AML-193 (cell line): Measurements from ENCODE around the gene PACSIN3.
"Not testable (repeated sequence)": the region's sequence is repeated elsewhere in the genome, so short reads cannot be mapped to it uniquely, and the experiment has no call there.

Experiments
- DNase-seq, 2 experiments: peaks; one replicate each; lab custom pipeline; 2025; lab: John Stamatoyannopoulos, UW

The PACSIN3 gene

DNA sequence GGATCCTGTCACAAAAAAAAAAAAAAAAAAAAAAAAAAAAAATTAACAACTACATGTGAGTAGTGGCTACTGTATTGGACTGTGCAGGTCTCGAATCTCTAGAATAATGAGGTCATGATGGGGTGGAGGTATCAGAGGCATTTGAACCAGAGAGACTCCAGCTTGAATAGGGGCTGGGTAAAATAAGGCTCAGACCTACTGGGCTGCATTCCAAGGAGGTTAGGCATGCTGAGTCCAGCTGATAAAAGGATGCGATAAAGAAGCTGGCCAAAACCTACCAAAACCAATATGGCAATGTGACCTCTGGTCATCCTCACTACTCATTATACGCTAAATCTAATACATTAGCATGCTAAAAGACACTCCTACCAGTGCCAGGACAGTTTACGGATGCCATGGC is 5.9 kb upstream of the PACSIN3 start:
- no peak for DNase-seq

DNA sequence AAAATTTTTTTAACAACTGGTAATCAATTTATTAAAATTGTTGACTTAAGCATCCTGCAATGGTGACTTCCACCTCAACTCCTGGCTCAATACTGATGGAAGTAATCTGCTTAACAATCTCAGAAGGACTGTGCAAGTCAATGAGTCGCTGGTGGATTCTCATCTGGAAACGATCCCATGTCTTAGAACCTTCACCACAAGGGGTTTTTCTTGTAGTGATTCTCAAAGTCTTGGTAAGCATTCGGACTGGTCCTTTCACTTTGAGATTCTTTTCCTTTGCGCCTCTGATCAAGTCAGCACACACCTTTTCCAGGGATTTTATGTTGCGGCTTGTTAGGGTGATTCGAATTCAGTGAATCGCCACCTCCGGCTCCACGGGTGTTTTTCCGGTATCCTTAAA is 4.9 kb upstream of the PACSIN3 start:
- not testable (repeated sequence) for DNase-seq

DNA sequence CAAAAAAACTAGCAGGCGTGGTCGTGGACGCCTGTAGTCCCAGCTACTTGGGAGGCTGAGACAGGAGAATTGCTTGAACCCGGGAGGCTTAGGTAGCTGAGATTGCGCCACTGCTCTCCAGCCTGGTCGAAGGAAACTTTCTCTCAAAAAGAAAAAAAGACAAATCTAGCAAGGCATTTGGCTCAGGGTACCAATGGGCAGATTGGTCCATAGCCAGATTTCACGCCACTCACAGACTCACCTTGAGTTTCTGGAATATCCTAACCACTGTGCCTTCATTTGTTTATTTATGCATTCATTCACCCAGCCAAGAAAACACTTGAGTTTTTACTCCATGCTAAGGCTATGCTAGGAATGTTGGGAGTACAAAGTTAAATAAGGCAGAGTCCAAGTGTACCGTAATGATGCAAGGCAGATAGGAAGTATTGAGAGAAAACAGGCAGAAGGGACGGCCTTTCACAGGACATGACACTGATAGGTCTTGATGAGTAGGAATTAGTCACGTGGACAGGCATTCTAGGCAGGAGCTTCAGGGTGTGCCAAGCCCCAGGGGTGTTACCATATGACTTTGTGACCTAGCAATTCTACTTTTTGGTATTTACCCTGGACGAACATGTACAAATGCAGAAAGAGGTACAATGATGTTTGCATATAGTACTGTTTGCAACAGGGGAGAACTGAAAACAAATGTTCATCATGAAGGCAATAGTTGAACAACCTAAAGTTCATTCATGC is 3.0 kb upstream of the PACSIN3 start:
- DNase-seq: no peak

DNA sequence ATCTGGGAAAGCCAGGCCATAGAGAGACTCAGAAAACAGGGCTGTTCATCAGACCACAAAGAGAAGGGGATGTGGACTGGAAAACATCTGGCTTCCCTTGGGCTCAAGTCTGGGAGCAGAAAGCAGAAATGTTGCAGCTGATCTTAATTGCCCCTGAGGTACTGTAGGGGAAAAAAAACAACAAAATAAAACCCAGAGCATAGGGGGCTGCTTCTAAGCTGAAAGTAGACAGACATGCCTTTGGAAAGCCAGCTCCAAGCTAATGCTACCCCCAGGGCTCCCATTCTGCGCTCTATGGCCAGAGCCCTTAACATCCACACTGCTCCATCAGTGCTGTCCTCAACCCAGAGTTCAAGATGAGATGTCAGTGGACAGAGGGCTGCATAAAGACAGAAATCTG is 2.0 kb upstream of the PACSIN3 start:
- DNase-seq: no peak

DNA sequence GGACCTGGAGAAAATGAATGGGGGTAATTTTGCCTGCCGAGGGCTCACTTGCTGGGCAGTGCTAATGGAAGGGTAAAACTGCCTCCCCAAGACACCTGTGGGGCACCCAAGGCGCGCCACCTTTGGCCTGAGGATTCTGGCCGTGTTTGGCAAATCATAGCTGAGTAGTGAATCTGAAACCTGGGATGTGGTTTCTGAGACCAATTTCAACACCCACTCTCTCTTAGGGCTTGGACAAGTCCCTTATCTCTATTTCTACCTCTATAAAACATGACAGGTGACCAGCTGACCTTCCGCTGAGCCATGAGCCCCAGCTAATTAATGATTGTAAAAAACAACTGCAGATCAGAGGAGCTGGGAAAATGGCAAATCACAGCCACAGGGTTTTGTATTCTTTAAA is 1.5 kb upstream of the PACSIN3 start:
- no peak for DNase-seq

DNA sequence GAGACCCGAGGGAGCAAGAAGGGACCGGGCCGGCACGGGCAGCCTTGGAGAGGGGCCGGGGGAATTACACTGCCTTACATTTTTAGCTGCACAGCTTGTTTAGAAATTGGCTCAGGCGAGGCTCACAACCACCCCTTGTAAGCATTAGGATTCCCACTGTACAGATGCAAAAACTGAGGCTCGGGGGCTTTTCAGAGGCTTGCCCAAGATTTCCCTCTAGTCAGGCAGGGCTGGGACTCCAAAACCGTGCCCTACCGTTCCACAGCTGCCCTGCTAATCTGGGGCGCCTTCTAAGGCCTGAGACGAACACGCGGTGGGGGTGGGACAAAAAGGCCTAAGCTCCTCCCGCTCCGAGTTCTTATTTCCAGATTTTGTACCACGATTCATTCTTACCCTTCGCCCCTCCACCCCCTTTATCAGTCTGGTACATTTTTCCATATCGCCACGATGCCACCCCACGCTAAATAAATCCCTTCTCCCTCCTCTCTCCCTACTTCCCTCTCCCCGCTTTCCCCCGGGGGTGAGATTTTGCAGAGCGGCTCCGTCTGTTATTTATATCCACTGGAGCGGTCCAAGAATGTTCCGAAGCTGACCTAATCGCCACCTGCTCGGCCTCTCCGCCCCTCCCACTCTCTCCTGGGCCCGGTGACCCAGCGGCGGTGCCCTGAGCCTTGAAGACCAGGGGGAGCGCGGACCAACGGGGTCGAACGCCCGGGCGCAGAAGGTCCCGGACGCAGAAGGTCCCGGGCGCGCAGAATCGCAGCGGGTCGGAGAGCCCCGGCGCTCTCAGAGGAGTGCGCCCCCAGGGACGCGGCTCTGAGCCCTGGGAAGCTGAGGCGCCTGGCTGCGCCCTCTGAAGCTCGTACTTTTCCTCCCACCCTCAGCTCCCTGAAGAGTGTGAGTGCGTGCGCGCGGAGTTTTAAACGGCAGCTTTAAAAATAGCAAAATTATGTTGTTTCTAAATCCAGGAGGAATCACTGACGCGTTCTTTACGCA is 764 bp upstream of the PACSIN3 start:
- no peak for DNase-seq

DNA sequence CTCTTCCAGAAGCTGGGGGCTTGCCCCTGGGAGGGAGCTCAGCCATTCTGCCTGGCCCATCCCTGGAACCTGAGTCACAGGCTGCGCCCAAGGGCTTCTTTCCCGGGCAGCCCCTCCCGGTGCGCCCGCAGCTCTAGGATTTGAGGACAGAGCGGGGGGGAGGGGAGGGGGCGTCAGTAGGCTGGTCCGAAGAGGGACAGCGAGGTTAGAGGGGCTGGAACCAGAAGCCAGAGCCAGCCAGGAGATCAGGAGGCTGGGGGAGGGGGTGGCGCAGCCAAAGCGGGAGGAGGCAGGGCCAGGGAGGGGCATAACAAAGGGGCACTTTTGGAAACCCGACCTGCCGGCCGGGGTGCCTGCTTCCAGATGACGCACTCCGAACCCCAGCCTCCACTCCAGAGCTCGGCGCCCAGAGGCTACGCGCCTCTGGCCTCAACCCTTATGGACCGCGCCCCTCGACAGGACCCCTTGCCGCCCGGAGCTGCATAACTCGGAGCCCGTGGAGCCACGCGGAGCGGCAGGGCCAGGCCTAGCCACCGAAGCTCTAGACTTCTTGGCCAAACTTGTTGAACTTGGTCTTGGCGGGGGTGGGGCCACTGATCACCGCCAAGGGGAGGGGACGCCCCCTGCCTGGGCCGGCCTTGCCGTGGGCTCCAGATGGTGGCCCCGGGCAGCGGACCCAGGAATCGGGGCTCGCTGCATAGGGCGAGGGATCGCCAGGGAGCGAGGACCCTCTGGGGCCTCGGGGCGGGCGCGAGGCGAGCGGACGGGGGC is 744 bp downstream of the PACSIN3 start:
- DNase-seq: no peak

DNA sequence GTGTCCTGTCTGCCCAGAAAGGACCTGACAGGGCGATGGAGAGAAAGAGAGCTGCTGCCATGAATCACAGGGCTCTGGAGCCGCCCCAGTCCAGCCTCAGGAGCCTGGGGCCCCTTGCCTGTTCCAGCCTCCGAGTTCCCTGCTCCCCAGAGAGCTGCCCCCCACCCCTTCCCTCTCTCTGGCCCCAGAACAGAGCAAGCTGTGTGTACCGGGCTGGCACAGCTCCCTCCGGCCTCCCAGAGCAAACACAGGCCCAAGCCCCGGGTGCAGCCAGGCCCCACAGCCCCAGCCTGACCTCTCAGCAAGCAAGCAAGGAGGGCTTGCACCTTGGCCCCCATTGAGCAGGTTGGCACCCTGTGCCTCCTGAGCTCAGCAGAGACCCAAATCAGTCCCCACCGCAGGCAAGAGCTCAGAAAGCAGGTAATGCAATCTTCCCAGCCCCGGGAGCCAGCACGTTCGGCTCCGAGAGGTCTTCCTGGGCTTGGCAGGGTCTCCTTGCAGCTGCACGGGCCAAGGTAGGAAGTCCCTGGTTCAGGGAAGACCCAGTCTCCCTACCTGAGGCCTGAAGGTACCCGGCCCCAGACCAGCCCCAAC is 1.4 kb downstream of the PACSIN3 start:
- DNase-seq: no peak

DNA sequence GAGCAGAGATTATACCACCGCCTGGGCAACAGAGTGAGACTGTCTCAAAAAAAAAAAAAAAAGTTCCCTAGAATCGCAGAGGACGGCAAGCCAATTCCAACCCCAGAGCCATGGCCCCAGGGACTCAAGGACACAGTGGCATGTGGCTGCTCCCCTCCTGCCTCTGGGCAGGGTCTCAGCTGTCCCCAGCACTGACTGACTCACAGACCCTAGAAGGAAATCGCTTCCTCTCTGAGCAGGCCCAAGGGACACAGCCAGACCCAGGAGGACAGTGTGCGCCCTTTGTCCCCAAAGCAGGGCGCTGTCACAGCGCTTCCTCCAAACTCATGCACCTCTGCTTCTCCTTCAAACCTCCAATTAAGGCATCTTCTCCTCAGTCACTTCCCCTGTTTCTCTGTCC is 2.3 kb downstream of the PACSIN3 start:
- DNase-seq: no peak

DNA sequence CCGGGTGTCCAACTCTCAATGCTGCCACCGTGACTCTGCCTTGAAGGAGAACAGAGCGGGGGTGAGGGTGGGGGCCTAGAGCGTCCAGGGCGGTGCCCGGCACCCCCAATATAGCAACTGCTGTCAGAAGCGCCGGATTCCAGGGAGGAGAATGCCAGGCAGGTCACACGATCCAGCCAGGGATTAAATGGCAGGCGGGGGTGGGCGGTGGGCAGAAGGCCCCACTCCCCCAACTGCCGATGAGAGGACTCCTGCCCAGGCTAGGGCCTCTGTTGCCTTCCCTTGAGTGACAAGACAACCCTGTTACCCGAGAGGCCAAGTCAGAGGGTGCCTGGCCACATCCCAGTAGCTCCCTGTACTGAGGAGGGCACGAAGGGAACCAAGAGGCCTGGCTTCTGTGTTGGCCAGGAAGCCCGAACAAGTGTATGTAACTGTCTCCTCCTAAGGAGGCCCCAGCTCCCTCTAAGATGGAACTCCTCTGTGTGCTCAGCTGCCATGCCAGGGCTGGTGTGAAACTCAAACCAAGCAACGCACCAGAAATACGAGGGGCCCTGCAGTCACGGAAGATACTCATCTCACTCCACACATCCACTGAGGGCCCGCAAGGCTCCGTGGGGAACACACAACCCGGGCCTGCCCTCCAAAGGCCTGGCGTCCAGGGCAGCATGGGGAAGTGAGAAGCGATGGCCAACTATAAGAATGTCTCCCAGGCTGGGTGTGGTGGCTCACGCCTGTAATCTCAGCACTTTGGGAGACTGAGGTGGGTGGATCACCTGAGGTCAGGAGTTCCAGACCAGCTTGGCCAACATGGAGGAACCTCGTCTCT is 3.0 kb downstream of the PACSIN3 start:
- no peak for DNase-seq

DNA sequence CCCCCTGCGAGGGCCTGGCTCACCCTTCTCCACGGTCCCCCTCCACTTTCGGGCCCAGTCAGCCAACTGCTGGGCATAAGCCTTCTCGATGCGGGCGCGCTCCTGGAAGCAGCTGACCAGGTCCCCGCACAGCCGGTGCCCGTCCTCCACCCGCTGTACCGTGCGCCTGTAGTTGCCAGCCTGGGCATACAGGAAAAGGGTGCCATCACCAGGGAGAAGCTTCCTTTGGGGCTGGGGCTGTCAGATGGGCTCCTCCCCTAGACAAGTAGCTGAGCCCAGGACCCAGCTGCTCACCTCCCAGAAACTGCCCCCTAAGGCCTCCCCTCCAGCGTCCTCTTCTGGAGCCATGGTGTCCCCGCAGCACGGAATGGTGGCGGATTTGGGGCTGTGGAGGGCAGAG is 3.9 kb downstream of the PACSIN3 start:
- DNase-seq: no peak

DNA sequence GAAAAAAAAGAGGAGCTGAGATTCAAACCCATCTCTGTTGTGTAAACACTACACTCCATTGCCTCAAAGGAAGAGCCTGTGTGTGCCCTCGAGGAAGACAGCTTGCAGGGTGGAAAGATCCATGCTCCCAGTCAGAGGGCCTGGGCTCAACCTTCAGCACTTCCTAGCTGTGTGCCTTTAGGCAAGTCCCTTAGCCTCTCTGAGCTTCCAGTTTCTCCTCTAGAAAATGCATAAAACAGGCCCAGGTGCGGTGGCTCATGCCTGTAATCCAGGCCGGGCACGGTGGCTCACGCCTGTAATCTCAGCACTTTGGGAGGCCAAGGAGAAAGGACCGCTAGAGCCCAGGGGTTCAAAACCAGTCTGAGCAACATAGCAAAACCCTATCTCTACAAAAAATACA is 5.0 kb downstream of the PACSIN3 start:
- no peak for DNase-seq

DNA sequence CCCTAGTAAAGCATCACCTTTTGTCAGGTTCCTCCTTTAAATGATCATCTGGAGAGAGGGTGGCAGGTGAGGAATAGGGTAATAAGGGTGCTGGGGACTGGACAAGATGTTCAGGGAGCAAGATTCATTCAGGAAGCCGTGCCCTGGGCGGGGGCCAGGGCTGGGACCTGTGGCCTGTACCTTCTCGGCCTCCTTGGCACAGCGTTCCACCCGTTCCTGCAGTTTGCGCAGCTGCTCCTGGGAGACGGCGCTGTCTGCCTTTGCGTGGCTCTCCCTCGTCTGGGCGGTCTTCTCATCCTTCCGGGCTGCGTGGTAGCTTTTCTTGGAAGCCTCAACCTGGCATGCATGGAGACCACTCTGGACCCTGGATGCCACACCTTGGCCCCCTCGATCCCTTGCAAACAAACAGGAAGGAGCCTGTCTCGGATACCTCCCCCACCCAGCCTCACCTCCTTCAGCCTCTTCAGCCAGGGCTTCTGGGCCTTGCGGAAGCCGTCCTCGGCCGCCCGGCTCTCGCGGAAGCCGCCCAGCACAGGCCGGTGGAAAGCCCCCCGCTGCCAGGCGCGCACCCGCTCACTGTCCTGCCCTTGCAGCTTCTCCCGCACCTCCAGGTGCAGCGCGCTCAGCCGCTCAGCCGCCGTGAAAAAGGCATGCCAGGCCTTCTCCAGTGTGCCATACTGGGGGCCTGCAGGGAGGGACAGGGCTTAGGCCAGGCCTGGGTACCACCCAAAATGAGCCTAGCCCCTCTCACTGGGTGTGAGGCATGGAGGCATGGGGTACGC is 6.0 kb downstream of the PACSIN3 start:
- DNase-seq: no peak

DNA sequence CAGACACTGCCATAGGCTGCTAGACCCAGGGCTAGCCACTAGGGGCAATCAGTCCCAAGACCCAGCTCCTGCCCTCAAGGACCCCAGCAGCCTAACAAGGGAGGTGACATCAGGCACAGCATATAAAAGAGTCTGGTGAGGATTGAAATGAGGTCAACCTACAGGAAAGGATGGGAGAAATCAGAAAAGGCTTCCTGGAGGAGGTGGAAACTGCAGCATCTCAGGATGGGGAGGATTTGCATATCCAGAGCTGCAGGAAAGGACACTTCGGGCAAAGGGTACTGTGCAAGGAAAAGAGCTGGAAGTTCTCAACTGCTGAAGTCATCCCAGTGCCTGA is 6.6 kb downstream of the PACSIN3 start:
- peak; percentile 33 to 41 for DNase-seq

DNA sequence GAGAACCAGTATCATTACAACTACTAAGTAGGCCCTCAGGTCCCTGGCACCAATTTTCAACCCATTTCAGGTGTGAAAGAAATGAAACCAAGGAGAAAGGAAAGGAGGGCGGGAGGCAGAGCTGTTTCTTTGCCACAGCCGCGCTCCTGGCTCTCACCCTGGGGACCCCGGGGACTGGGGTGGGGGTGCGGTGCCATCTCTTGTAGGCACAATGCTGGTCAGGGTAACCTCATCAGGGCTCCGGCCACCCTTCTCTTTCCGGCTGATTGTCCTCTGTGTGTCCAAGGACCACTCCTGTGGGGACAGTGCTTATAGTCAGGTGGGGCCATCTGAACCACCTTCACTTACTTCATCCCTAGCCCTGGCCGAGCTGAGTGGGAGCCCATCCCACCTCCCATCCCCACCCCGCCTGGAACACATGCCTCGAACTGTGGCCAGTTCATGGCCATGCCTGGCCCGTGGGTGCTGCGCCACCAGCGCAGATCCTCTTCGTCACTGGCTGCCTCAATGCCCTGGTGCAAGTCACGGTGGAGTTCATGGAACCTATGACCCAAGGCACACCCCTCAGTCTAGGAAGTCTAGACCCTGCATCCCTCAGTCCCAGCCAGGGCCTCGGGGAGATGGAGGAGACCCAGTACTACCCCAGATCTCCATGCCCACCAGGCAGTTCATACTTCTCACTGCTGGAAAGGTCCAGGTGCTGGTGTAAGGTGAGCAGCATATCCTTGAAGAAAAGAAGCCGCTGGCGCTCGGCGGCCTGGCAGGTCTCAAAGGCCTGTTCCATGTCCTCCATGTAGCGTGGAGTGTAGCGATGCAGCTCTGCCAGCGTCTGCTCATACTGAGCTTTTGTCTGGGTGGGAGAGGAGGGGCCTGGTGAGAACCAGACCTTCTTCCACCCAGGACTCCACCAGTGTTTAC is 7.2 kb downstream of the PACSIN3 start:
- no peak for DNase-seq

DNA sequence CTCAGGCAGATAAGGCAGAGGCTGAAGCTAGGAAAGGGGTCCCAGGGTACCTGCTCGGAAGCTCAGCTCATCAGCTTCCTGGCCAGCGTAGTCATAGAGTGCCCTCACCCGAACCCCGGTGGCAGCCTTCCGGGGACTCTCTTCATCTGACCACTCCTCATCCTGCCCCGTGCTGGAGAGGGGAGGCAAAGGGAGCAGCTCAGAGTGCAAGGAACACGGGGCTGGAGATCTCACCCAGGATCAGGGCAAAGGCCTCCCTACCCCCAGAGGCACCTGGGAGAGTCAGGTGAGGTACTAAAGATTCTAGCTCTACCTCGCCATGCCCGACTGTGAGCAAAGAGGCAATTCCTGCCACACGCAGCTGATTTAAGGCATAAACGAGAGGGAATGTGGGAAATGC is 7.9 kb downstream of the PACSIN3 start:
- DNase-seq: no peak

DNA sequence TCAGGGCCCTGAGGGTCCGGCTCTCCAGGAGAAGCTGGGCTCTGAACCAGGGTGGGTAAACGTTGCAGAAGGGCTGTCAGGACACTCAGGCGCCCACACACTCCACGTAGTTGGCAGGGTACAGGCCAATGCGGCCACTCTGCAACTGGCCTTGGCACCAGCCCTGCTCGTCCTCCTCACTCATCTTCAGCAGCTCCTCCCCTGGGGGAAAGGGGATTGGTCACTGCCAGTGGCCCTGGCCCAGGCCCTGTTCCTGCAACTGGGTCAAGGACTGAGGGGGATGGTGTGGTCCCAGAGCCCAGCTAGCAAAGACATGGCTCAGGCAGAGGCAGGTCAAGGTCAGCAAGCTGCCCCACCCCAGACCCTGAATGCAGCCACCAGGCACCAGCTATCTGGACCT is 8.4 kb downstream of the PACSIN3 start:
- DNase-seq: no peak

DNA sequence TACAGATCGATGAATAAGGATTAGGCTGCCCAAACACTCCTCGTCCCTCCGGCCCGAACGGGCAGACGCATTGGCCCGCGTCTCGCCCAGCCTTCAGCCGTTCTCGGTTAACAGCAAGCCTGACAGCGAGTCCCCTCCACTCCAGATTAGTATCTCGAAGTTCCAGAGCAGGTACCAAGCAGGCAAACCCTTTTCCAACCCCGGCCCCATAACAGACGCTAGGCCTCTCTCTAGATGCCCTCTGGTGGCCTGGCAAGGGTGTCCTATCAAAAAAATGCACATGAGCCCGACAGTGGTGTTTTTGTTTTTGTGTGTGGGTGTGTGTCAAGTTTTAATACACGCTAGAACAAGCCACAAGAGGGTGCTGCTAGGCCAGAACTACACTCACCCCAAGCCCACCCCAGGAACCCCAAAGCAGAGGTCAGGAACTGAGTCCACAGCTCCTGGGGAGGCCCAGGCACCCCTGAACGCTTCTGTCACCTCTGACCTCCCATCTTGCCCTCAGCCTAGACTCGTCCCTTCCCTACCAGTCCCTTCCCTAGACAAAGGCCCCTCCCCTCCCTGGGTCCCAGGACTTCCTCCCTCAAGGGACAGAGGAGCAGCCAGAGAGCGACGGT is 8.9 kb downstream of the PACSIN3 start:
- peak; percentile 71 for DNase-seq
